RKO (cell line): ENCODE measurements around the gene FBXO36.
A peak's percentile ranks its signal among the peaks of the same experiment; 100 is the strongest.
"Not testable (repeated sequence)": the region's sequence is repeated elsewhere in the genome, so short reads cannot be mapped to it uniquely, and the experiment has no call there.

Experiments
- DNase-seq: peaks from one replicate; pipeline ENCODE4 v3.0.0-alpha.2; 2016; ENCODE audit warnings: low spot score

Gene FBXO36

DNA sequence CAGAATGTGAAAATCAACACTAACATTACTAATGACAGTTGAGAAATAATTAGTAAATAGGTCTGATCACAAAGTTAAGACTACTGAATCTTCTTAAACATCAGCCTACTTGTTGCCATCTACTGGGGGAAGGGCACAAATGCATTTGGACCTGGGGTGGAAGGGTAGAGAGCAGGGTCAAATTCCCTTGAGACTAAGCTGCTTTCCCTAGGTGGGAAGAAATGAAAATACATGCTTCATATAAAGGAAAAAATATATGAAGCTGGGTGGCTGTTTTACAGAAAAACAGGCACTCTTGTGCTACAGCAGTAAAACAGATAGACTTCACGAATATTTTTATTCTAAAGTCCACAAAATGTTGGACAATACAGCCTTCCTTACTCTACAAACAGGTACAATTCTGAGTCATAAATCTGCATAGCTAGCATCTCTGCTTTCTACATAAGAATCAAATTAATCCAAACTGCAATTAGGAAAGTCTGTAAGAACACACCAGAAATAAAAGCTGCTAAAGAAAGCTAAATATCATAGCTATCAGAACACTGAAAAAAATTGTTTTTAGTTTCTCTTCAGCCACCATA lies 11.4 kb upstream of the FBXO36 start:
- DNase-seq, result peak; percentile 53

DNA sequence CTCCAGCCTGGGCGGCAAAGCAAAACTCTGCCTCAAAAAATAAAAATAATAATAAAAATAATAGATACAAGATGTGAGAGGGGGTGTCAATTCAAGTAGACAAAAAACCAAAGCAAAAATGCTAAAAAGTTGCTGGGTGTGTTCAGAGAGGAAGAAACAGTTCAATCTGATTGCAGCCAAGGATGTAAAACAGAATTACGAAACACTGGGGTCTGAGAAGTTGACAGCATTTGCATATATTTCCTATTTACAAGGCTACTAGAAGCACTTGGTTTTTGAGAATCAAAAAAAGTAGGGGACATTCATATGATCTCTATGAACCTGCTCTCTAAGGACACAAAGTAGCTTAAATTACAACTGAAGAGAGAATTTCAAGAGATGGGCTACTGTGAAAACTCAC lies 8.1 kb upstream of the FBXO36 start:
- no peak for DNase-seq

DNA sequence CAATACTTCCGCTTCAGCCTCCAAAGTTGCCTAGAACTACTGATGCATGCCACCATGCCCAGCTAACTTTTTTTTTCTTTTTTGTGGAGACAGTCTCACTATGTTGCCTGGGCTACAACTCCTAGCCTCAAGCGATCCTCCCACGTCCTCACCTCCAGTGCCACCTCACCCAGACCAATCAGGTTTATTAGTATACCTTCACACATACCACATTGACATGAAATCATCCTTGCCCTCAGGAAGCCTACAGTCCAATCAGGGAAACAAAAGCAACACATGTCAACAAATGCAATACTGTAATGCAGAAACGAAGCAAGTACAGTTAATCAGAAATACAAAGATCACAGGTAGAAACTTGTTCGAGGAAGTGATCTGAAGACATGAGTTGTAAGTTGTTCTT lies 4.5 kb upstream of the FBXO36 start:
- DNase-seq, result no peak

DNA sequence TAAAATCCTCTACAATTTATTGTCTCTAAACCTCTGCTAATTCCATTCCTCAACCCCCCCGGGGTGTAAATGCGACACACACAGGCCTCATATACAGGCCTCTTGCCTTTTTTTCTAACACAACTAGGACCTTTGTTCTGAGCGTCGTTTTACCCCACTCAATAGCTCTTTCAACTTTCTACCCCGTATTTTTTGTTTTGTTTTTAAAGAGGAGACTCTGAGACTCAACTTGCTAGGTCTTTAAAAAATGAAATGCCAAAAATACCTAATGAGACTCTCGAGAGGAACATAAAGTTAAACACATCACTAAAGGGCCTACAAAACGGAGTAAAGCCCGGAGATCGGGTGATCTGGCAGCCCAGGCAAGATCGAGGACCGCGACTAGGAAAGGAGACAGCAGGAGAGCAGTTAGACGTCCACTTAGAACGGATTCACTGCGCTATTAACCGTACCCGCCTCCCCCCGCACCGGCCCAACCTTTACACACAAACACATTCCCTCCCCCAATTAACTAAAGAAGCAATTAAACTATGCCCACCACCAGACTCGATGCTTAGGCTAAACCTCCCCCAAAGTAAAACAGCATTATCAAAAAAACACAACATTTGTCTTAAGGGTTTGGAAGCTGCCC lies 2.2 kb upstream of the FBXO36 start:
- DNase-seq, result peak; percentile 32

DNA sequence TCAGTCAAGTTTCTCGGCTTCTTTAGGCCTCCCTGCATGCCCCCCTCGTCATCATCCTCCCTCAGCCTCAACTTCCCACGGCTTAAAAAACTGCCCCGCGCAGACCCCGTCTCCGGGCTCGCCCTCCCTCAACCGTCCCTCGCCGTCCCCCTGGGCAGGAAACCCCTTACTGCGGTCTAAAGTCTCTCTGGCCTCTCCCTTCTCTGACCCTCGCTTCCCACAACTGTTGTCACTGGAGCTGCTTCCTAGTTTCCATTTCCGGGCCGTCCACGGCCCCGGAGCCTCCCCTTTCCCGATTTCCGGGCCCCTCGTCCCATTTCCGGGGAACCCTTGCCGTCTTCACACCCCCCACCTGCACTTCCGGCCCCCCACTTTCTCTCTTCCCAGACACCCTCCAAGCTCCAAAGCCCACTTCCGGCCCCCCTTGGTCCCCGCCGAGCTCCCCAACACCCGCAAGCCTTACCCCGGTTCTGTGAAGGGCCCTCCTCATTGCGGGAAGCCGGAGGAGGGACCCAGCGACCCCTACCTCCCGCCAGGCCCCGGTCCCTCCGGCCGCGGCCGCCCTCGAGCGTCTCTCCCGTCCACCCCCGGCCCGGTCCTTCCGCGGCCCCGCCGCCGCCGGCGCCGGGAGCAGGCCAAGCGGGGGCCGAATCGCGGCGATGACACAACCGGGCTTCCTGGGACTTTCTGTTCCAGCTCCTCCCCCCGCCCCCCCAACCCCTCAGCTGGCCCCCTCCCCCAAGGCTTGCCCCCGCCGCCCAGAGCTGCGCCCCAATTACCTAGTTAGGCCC lies 1.0 kb upstream of the FBXO36 start:
- DNase-seq, result peak; percentile 91

DNA sequence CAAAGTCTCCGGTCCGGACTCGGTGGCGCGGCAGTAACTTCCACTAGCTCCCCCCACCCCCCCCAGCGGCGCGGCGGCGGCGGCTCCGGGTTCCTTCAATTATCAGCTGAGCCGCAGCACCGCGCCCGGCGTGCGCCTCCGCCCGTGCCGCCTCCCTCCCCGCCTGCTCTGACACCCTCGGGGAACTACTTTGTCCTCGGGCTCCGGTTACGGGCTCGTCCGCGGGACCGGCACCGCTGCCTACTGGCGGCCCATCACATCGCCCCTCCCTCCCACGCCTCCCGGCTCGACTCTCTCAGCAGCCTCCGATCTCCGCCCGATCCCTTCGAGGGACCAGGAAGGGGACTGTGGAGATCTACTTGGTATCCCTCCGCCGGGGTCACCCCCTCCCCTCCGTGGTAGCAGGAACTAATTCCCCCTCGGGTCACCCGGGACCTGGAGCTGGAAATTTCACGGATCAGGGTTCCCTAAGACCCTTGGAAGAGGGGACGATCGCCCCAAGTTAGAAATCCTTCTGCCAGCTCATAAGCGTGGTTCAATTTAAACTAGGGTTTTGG lies 333 bp upstream of the FBXO36 start, which contains the start of gene TRIP12:
Gene TRIP12, minus strand, starts transcription at position 118 of the 557 bp plus-strand sequence. CDS start 41,930 bp downstream, outside the sequence.
- DNase-seq, result peak; percentile 90

DNA sequence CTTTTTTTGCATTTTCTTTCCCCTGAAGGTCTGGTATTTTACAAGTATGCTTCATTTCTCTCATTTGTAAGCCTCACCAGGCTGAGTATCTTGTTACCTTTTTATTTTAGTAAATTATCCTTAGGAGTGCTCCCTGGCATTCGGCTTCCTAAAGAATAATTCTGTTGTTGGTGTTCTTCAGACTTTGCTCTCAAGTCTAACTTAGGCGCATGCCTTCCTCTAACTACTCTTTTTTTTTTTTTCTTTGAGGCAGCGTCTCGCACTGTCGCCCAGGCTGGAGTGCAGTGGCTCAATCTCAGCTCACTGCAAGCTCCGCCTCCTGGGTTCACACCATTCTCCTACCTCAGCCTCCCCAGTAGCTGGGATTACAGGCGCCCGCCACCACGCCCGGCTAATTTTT lies 2.2 kb downstream of the FBXO36 start:
- DNase-seq, result not testable (repeated sequence)

DNA sequence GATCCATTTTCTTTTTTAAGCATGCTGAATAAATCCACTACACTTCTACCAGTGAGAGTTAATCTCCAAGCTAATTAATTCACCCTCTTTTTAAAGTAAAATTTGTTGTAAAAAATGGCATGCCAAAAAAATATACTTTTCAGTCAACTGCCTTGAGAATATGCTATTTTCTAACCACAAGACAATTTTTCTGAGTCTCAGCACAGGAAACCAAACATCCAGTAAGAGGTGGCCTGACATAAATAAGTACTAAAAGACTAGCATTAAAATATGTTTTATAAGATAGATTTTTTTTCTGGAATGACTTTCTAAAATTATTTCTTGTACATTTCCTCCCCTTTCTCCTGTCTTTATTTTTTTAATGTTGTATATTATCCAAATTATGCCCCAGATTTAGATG lies 2.9 kb downstream of the FBXO36 start:
- no peak for DNase-seq

DNA sequence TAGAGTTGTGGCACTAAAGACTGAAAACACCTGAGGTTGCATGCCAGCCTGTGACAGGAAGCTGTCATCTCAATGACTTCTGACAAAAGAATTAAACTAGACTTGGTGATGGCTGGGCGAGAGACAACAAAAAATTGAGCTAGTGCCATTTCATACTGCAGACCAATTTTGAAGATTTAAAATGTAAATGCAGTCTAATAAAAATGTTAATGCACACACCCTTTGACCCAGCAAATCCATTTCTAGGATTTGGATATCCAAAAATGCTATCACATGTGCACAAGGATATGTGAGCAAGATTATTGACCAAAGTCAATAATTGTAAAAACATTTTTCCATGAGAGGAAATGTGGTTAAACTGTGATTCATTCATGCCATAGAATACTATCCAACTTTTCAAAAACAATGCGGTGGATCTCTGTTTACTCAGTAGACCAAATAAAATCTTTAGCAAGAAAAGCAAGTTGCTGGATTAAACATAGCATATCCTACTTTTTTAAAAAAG lies 5.6 kb downstream of the FBXO36 start:
- DNase-seq, result no peak

DNA sequence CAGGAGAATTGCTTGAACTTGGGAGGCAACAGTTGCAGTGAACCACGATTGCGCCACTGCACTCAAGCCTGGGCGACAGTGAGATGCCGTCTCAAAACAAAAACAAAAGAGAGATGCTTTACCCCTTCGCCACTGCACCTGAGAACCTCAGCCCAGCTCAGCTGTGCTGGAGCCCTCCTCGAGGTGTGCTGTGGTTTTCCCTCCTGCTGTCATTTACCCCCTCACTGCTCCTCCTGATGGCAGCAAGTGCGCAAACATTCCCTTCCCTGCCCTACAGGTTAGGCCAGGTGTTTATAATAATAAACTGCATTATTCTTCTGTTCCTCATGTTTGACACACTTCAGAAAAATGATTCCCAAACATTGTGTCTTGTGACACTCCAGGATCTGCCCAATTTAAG lies 8.4 kb downstream of the FBXO36 start:
- no peak for DNase-seq

DNA sequence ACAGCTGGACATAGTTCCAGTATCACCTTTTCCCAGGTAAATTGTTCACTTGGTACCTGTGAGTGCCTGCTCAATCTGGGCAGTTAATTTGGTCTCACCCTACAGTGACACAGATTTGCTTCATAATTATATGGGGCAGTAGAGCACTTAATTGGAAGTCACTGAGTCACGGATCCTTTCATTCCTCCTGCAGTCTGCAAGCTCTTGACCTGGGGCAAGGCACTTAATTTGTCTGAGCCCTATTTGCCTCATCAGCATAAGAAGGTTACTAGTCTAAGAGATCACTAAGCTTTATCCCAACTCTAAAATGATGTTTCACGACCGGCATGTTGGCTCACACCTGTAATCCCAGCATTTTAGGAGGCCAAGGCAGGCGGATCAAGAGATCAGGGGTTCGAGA lies 8.9 kb downstream of the FBXO36 start:
- no peak for DNase-seq

DNA sequence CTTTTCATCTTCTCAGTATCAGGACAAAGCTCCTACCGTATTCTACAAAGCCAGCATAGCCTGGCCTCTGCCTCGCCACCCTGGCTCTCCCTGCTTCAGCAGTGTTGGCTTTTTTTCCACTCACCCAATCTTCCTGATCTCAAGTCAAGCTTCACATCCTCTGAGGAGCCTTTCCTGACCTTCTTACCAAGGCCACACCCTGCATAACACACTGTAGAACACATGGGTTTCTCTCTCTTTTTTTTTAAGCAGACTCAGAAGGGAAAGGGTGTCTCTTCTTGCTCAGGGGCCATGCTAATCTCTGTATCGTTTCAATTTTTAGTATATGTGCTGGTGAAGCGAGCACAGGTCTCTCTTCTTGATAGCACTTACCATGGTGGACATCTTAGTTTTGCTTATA lies 15.2 kb downstream of the FBXO36 start:
- no peak for DNase-seq

DNA sequence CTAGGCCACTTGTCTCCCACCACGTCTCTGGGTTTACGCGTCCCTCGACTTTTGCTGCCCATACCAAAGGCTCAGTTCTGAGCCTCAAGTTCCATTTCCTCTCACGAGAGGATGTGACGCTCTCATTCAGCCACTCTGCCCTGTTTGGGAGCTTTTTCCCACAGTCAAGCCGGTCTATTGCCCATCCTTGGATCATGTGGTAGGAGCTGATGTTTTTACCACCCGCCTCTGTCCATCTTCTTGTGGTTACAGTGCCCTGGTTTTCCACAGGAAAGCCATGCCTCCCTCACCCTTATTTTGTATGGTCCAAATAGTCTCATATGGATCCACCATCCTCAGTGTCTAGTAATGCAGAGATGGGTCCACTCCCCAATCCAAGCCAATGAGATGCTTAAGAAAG lies 20.4 kb downstream of the FBXO36 start:
- no peak for DNase-seq

DNA sequence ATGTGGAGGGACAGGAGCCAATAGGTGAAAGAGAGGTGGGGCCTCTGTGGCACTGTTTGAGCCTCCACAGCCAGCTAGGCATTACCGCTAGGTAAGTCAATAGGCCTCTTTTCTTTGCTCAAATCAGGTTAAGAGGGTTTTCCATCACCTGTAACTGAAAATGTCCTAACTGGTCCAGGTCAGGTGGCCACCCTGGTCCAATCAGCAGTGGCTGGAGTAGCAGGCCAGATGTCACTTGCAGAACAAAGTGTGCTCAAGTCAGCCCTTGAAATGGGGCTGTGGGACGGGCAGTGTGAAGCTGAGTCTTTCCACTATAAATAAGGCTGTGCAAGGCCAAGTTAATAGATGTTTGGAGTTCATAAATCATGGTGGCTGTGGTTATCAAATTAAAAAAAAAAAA lies 20.9 kb downstream of the FBXO36 start:
- no peak for DNase-seq

DNA sequence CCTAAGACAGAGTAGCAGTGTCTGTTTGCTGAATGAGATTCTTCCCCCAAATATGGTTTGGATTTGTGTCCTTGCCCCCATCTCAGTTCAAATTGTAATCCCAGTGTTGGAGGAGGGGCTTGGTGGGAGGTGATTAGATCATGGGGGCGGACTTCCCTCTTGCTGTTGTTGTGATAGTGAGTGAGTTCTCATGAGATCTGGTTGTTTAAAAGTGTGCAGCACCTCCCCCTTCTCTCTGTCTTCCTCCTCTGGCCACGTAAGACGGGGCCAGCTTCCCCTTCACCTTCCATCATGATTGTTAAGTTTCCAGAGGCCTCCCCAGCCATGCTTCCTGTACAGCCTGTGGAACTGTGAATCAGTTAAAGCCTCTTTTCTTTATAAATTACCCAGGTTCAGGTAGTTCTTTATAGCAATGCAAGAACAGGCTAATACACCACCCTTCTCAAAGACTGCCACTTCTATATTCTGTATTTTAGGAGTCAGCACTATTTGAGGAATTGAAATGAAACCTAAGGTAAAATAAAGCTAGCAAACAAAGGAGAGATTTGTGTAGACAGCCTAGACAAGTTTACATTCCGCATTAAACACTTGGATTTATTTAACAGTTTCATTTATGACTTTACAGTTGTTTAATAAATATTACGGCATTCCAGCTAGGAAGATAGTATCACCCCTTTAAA lies 21.6 kb downstream of the FBXO36 start:
- DNase-seq, result no peak

DNA sequence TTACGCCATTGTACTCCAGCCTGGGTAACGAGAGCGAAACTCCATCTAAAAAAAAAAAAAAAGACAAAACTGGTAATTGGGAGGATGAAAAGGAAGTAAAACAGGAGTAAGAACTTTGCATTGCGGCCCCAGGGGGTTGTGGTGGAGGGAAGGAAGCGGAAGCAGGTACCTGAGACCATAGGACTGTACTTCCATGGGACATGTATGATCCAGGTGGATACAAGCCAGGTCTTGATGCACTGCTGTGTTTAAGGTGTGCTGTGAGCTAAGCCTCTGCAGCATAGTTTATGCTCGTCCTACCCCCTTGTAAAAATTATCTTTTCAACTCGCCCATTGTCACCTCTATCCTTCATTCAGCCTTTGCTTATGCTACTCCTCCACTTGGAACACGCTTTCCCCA lies 23.7 kb downstream of the FBXO36 start:
- no peak for DNase-seq

DNA sequence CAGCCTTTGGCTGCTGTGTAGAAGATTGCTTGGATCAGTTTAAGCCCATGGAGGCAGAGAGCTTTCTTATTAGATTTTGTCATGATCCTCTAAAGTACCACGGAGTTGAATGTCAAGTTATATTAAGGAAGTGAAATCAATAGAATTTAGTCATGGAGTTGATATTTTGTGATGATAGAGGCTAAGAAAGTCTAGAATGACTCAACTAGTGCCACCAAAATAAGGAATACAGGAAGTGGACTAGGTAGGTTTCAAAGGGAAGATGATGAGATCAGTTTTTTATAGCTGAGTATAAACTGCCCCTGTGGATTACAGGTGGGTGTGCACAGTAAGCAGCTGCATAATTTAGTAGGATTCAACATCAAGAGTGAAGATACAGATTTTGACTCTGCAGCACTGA lies 25.2 kb downstream of the FBXO36 start:
- DNase-seq, result no peak

DNA sequence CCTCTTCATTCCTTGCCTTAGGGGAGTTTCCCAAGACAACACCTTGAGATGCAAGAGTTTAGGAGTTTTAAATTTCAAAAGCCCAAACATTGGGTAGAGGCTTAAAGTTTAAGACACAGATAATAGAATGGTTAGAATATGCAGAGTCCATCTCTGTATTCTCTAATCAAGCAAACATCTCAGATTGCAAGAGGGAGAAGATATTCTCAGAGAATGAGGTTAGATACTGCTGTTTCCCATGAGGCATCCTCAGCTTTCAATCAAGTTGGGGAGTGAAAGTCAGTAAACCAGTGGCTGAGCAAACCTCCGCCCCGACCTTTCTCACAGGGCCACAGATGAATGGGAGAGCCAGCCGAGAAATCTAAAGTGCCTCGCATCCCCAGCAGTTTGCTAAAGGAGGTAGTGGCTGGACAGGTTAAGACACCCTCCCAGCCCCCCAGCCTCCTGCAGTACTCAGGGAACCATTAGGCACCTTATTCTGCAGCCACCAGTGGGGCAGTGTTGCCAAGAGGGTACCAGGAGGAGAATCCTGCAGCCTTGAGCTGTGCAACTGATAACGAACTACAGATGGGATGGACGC lies 30.0 kb downstream of the FBXO36 start:
- no peak for DNase-seq

DNA sequence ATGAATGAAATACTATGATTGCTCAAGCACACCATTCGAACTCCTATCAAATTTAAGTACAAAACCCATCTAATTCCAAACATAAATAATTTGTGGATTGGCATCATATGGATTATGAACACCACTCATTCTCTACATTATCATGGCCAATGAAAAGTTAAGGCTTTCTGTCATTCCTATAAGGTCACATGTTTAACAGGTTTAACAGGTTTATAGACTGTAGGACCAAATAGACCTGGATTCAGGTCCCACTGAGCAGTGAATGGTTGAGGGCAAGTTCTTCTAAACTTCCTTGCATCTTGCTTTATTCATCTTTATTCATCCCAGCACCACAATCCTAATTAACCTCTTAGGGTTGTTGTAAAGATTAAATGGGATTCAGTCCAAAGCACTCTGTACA lies 33.4 kb downstream of the FBXO36 start:
- DNase-seq, result no peak

DNA sequence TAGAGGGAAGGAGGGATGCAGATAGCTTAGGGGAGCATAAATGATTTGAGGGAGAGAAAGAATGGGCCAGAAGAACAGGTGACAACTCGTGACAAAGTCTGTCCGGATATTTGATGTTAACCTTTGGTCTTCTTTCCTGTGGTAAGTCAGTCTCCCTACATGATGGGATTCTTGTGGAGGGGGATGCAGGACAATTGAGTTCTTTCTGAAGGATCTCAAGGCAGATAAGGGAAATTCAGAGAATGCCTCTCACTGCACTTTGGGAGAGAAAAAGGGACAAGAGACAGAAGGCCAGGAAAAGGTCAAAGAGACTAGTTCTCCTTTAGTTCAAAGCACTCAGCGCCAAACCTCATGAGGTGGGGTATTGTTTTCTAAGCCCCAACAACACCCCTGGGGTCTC lies 34.2 kb downstream of the FBXO36 start:
- DNase-seq, result no peak

DNA sequence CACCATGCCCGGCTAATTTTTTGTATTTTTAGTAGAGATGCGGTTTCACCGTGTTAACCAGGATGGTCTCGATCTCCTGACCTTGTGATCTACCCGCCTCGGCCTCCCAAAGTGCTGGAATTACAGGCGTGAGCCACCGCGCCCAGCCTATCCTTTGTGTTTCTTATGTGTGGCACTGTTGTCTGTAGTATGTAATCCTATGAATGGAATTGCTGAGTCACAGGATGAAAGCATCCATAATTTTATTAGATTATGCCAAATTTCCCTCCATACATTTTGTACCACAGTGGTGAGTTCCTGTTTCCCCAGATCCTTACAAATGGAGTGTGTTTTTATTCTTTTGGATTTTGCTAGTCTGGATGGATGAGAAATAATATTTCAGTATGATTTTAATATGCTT lies 41.3 kb downstream of the FBXO36 start:
- DNase-seq, result peak; percentile 11

DNA sequence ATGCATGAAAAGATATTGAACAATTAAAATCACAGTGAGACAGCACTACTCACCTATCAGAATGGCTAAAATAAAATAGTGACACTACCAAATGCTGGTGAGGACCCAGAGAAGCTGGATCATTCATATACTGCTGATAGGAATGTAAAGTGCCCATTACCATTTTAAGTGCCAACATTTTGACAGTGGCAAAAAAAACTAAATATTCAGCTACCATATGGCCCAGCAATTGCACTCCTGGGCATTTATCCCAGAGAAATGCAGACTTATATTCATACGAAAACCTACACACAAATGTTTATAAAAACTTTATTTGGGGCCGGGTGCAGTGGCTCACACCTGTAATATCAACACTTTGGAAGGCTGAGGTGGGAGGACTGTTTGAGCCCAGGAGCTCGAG lies 47.6 kb downstream of the FBXO36 start:
- DNase-seq, result no peak
